ENCODE data around the gene EVC2.

DNA sequence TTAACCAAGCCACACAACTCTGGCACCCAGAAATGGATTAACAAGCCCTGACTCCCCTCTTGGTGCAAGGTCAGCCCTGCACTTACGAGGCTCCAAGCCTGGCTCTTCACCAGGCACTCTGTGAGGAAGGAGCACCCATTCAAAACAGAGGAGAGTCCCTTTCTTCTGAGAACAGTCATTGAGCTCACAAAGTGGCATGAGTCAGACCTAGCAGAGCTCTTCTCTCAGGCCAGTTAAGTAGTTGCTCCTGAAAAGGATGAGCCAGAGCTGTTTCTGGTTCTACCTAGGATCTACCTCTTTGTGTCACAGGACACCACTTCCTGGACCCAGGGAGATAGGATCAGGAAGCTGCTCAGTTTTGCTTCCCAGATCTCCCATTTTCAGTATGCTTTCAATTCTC, 48.2 kb downstream of the EVC2 start:
- TF ChIP-seq CTCF (IDR thresholded peaks at IDR 0.05): no peak
- TF ChIP-seq POLR2AphosphoS5 (IDR thresholded peaks at IDR 0.05): no peak
- TF ChIP-seq POLR2A (IDR thresholded peaks at IDR 0.05): no peak
- no peak for TF ChIP-seq EP300 (IDR thresholded peaks at IDR 0.05; ENCODE audit: low read depth)
